HS-5 (cell line): ENCODE results near the gene TBX10.
"Not testable (repeated sequence)": the region's sequence is repeated elsewhere in the genome, so short reads cannot be mapped to it uniquely, and the experiment has no call there.

Experiments
- DNase-seq: peaks from one replicate; pipeline ENCODE4 v3.0.0-alpha.2; 2012; ENCODE audit warnings: low read depth

TBX10 gene

GRCh38 chr11:67599149-67599548 is 40.4 kb downstream of the TBX10 start:
- DNase-seq, result no peak

DNA sequence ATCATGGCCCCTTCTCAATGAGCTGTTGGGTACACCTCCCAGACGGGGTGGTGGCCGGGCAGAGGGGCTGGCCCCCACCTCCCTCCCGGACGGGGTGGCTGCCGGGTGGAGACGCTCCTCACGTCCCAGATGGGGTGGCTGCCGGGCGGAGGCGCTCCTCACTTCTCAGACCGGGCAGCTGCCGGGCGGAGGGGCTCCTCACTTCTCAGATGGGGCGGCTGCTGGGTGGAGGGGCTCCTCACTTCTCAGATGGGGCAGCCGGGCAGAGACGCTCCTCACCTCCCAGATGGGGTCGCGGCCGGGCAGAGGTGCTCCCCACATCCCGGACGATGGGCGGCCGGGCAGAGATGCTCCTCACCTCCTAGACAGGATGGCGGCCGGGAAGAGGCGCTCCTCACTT is 41.6 kb downstream of the TBX10 start:
- DNase-seq, result not testable (repeated sequence)

DNA sequence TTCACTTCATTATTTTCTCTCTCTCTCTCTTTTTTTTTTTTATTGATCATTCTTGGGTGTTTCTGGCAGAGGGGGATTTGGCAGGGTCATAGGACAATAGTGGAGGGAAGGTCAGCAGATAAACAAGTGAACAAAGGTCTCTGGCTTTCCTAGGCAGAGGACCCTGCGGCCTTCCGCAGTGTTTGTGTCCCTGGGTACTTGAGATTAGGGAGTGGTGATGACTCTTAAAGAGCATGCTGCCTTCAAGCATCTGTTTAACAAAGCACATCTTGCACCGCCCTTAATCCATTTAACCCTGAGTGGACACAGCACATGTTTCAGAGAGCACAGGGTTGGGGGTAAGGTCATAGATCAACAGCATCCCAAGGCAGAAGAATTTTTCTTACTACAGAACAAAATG is 42.1 kb downstream of the TBX10 start:
- DNase-seq, result not testable (repeated sequence)

GRCh38 chr11:67596753-67597300 is 42.7 kb downstream of the TBX10 start:
- no peak for DNase-seq

- no peak for DNase-seq
These were observed 45.1 kb downstream of the TBX10 start for GRCh38 chr11:67594480-67594879.

DNA sequence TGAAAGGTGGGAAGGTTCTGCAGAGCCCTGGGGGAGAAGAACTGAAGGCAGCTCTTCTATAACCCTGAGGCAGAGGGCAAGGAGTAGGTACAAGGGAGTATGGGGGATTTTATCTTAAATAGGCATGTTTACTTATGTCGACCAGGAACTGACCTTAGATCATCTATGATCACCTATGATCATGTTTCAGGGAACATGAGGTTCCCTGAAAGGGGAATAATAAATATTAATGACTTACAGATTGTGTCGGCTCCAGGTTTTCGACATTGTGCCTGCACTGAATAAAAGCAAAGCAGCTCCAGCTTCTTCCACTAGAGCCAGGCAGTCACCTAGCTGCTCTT is 46.0 kb downstream of the TBX10 start:
- no peak for DNase-seq

GRCh38 chr11:67592880-67593564 is 46.5 kb downstream of the TBX10 start:
- DNase-seq, result no peak

- not testable (repeated sequence) for DNase-seq
These were observed 50.6 kb downstream of the TBX10 start for GRCh38 chr11:67588899-67589415.

DNA sequence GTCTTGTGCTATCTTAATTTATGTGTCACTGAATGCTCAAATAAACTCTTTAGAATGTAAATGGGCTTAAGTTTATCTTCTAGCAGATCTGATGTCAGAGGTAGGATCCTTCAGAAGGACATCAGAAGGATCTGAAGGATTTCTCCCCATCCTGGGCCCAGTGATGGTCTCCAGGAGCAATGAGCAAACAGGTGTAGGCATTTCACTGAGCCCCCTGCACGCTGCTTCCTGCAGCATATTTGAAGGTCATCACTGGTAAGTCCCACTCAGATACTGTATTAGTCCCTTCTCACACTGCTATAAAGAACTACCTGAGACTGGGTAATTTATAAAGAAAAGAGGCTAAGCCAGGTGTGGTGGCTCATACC is 51.4 kb downstream of the TBX10 start:
- no peak for DNase-seq

DNA sequence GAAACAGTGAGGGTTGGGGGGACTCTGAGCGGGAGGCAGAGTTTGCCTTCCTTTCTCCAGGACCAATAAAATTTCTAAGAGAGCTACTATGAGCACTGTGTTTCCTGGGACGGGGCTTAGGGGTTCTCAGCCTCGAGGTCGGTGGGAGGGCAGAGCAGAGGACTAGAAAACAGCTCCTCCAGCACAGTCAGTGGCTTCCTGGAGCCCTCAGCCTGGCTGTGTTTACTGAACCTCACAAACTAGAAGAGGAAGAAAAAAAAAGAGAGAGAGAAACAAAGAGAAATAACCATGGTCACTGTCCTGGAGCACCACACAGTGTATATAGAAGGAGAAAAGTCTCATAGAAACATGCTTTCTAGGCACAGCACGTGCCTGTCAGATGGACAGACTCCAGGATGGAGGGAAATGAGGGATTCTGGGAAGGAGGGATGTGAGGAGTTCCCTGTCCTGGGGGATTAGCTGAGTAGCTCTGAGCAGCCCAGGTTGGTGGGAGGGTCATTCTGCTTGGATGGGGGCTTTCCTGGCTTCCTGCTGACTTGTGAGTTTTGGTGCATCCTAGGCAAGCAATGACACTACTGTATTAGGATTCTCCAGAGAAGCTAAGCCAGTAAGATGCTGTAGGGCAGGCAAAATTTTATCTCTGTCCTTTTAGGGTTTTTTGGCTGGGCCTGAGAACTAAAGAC is 52.9 kb downstream of the TBX10 start:
- no peak for DNase-seq

- DNase-seq, result no peak
These were observed 53.7 kb downstream of the TBX10 start for GRCh38 chr11:67585911-67586310.

DNA sequence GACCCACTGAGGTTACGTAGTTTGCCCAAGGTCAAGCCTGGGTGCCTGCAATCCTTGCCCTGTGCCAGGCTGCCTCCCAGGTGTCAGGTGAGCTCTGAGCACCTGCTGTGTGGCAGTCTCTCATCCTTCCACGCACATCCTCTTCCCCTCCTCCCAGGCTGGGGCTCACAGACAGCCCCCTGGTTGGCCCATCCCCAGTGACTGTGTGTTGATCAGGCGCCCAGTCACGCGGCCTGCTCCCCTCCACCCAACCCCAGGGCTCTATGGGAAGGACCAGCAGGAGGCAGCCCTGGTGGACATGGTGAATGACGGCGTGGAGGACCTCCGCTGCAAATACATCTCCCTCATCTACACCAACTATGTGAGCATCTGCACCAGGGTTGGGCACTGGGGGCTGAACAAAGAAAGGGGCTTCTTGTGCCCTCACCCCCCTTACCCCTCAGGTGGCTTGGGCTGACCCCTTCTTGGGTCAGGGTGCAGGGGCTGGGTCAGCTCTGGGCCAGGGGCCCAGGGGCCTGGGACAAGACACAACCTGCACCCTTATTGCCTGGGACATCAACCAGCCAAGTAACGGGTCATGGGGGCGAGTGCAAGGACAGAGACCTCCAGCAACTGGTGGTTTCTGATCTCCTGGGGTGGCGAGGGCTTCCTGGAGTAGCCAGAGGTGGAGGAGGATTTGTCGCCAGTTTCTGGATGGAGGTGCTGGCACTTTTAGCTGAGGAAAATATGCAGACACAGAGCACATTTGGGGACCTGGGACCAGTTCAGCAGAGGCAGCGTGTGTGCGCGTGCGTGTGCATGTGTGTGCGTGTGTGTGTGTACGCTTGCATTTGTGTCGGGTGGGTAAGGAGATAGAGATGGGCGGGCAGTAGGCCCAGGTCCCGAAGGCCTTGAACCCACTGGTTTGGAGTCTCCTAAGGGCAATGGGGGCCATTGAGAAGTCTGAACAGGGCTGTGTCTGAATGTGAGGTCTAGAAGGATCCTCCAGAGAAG is 54.4 kb downstream of the TBX10 start:
- DNase-seq, result no peak

GRCh38 chr11:67584205-67584880 is 55.2 kb downstream of the TBX10 start:
- no peak for DNase-seq

DNA sequence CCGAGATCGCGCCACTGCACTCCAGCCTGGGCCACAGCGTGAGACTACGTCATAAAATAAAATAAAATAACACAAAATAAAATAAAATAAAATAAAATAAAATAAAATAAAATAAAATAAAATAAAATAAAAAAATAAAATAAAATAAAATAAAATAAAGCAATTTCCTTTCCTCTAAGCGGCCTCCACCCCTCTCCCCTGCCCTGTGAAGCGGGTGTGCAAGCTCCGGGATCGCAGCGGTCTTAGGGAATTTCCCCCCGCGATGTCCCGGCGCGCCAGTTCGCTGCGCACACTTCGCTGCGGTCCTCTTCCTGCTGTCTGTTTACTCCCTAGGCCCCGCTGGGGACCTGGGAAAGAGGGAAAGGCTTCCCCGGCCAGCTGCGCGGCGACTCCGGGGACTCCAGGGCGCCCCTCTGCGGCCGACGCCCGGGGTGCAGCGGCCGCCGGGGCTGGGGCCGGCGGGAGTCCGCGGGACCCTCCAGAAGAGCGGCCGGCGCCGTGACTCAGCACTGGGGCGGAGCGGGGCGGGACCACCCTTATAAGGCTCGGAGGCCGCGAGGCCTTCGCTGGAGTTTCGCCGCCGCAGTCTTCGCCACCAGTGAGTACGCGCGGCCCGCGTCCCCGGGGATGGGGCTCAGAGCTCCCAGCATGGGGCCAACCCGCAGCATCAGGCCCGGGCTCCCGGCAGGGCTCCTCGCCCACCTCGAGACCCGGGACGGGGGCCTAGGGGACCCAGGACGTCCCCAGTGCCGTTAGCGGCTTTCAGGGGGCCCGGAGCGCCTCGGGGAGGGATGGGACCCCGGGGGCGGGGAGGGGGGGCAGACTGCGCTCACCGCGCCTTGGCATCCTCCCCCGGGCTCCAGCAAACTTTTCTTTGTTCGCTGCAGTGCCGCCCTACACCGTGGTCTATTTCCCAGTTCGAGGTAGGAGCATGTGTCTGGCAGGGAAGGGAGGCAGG is 56.0 kb downstream of the TBX10 start, which contains the start of gene GSTP1:
Gene GSTP1, plus strand, starts transcription at position 566 of the 958 bp plus-strand sequence. Its CDS starts 32 bp downstream, at position 598.
- peak; percentile 66 for DNase-seq

GRCh38 chr11:67582011-67582410 is 57.6 kb downstream of the TBX10 start:
- DNase-seq, result no peak

- no peak for DNase-seq
These were observed 58.1 kb downstream of the TBX10 start for GRCh38 chr11:67581469-67581868.
